Heart left ventricle (tissue), 16 donors: ENCODE measurements around the gene KCNQ1OT1. TPM values are rescaled to one million over a fixed set of nuclear protein-coding genes. Genes with fewer than 3 reads are reported as not detected.
A peak's percentile ranks its signal among the peaks of the same experiment; 100 is the strongest.

Source experiments
- ATAC-seq, 4 donors: fragments of 200-7000 bp; cut with Tn5 transposase; one replicate each; pipeline ENCODE4 v1.9.1; 2020 to 2022; ENCODE audit warnings: moderate library complexity in 4 of 4, mild to moderate bottlenecking in 3 of 4, moderate number of reproducible peaks in 1 of 4
- DNase-seq, 5 donors: peaks; one replicate each; pipeline ENCODE4 v3.0.0-alpha.2; 2020
- H3K27ac ChIP-seq, 12 donors: fragments of 200-600 bp; sonication (generic) in 4 of 12; one replicate each; pipeline versions ENCODE4 v1.5.0 to v1.8.0; 2016 to 2022; ENCODE audit warnings: mild to moderate bottlenecking in 2 of 12
- H3K27me3 ChIP-seq, 9 donors: fragments of 200-600 bp; sonication (generic) in 2 of 9; one replicate each; pipeline versions ENCODE4 v1.5.1 to v1.8.0; 2016 to 2022; ENCODE audit warnings: mild to moderate bottlenecking in 3 of 9
- H3K36me3 ChIP-seq, 9 donors: fragments of 200-600 bp; sonication (generic) in 2 of 9; one replicate each; pipeline versions ENCODE4 v1.5.0 to v1.8.0; 2018 to 2022; ENCODE audit warnings: mild to moderate bottlenecking in 2 of 9
- H3K4me1 ChIP-seq, 12 donors: fragments of 200-600 bp; sonication (generic) in 4 of 12; one replicate each; pipeline versions ENCODE4 v1.5.0 to v1.8.0; 2016 to 2022; ENCODE audit warnings: mild to moderate bottlenecking in 3 of 12
- H3K4me3 ChIP-seq, 12 donors: fragments of 200-600 bp; sonication (generic) in 4 of 12; one replicate each; pipeline versions ENCODE4 v1.5.0 to v1.8.0; 2017 to 2022; ENCODE audit warnings: mild to moderate bottlenecking in 9 of 12, moderate library complexity in 4 of 12
- H3K9me3 ChIP-seq, 12 donors: fragments of 200-600 bp; sonication (generic) in 4 of 12; one replicate each; pipeline versions ENCODE4 v1.5.0 to v1.8.0; 2016 to 2022; ENCODE audit warnings: mild to moderate bottlenecking in 1 of 12
- CTCF ChIP-seq, 12 donors: fragments of 200-600 bp; sonication (generic) in 4 of 12; IDR thresholded peaks; one replicate each; pipeline versions ENCODE4 v1.5.0 to v1.8.0; 2018 to 2022; ENCODE audit warnings: antibody characterized with exemption in 12 of 12, mild to moderate bottlenecking in 5 of 12
- POLR2A ChIP-seq, 2 donors: fragments of 450-650 bp; IDR thresholded peaks; one replicate each; pipeline ENCODE4 v1.6.1; 2017; ENCODE audit warnings: antibody characterized with exemption in 2 of 2, mild to moderate bottlenecking in 2 of 2, moderate library complexity in 2 of 2
- WGBS, 4 donors: extraction: QIAGEN DNeasy Blood & Tissue Kit in 2 of 4; methylation state at CpG; one replicate each; pipeline versions ENCODE4 v1.1.5 to v1.1.7; 2013 to 2018; 5-methylcytosine and 5-hydroxymethylcytosine counted together
- intact Hi-C, 10 donors: fragments of 100-400 bp; cut with DNase I; formaldehyde crosslinking; loops; one replicate each; pipeline versions ENCODE4 v1.11.1 to v1.14.2; 2022
- polyA plus RNA-seq, 2 donors: library from polyadenylated mRNA; stranded (reverse); fragments of 200-250 nt; gene quantifications; one replicate each; pipeline ENCODE4 v1.2.3, GENCODE V29; 2013
- total RNA-seq, 9 donors: library from RNA; depleted of rRNA in 2 of 9; stranded (reverse); fragments of >200 nt in 2 of 9; fragmentation: NEBNext Ultra II Directional in 3 of 9; extraction: Animal tissue kit (Norgen Biotek cat#: 25700) in 3 of 9; gene quantifications; one replicate each; pipeline versions ENCODE4 v1.1.0 to v1.2.4, GENCODE V29; 2016 to 2023
- donor health status: ischemic (EF 13 %, LVEDD 7.1; RV severe dilation, severe dysfunction).
- donor health status: healthy with polysubstance abuse.
- donor health status: DM: no; HTN: yes; CAD: no.
- donor health status: DM: no; HTN: no; CAD: no.
- donor health status: ischemic (EF 25% LVEDD 6.9; RV normal size, moderate dysfunction).
- donor health status: ischemic (EF 25% LVEDD 5.7; RV mildly dilated, moderate dysfunction).
- donor health status: healthy.
- donor health status: DM: yes; HTN: yes; CAD: no.
- donor health status: ischemic (EF 35%, LVEDD 5.7; RV mildly dilated, moderate dysfunction).
- donor health status: nonischemic (EF 11% LVEDD 7.7; RV severe dilation, severe dysfunction).
- donor health status: DM: yes; HTN: yes; CAD: no.
- donor health status: PGD.
- donor health status: ischemic (EF 29% LVEDD 5.4; RV normal size, mild dysfunction).
- donor health status: nonischemic (EF 23%, LVEDD 6.1; RV moderate dilation, normal function).

Gene KCNQ1OT1
- total and polyA plus RNA-seq, 11 donors, result 0.14 to 0.93 (median 0.40) TPM

GRCh38 chr11:2697866-2698265, 1.9 kb downstream of the KCNQ1OT1 start:
- Histone ChIP-seq H3K4me1 (peaks cover 0 to 40% (median 26%) of the 10 kb centered on the region in 12 donors), H3K27me3 (no peaks in the 10 kb centered on the region), H3K4me3 (peak overlapping the region in 11 of 12 donors; percentile 55 to 94 (median 74)), H3K27ac (no peak overlapping the region), H3K9me3 (no peaks in the 10 kb centered on the region), H3K36me3 (no peaks in the 10 kb centered on the region)
- DNase-seq (no peak), ATAC-seq (no peak)
- TF ChIP-seq CTCF (IDR thresholded peaks at IDR 0.05) (no peak), POLR2A (IDR thresholded peaks at IDR 0.05) (no peak)
- intact Hi-C loops, result loop anchor here in 8 of 10 donors (2.0 to 10.0 kb wide), 6 partner anchors 94 to 189 kb away; partner anchors contain the start of gene CDKN1C (in 6 of the 8)
- WGBS, 4 donors, result 39 to 74% (median 65%) methylated on average over 1 of the region's 1 CpG

- H3K4me3 ChIP-seq, result no peak overlapping the region
- no peaks in the 10 kb centered on the region for H3K9me3 ChIP-seq
- WGBS, 4 donors, result 78 to 90% (median 86%) methylated on average over 5 of the region's 5 CpGs
- no peak overlapping the region for H3K27ac ChIP-seq
- peaks cover 0 to 49% (median 31%) of the 10 kb centered on the region in 12 donors for H3K4me1 ChIP-seq
- ATAC-seq (no peak), DNase-seq (no peak)
- no peaks in the 10 kb centered on the region for H3K27me3 ChIP-seq
- H3K36me3 ChIP-seq, result no peaks in the 10 kb centered on the region
- intact Hi-C loops, result loop anchor here in 7 of 10 donors (5.0 to 10.0 kb wide), 5 partner anchors 96 to 191 kb away; partner anchors contain the start of gene CDKN1C (in 5 of the 7)
- TF ChIP-seq CTCF (IDR thresholded peaks at IDR 0.05) (no peak), POLR2A (IDR thresholded peaks at IDR 0.05) (no peak)
Observed at GRCh38 chr11:2696455-2696854, 3.3 kb downstream of the KCNQ1OT1 start.

GRCh38 chr11:2694995-2695939, 4.5 kb downstream of the KCNQ1OT1 start:
- no peak overlapping the region for H3K27ac ChIP-seq
- ATAC-seq (no peak), DNase-seq (peak in 1 of 5 donors; percentile 28)
- WGBS, 4 donors, result 82 to 88% (median 85%) methylated on average over 9 of the region's 9 CpGs
- no peaks in the 10 kb centered on the region for H3K9me3 ChIP-seq
- intact Hi-C loops, result loop anchor here in 8 of 10 donors (5.0 to 10.0 kb wide), 6 partner anchors 97 to 302 kb away; partner anchors contain the start of gene CDKN1C (in 6 of the 8)
- no peaks in the 10 kb centered on the region for H3K36me3 ChIP-seq
- H3K27me3 ChIP-seq, result no peaks in the 10 kb centered on the region
- no peak for TF ChIP-seq CTCF (IDR thresholded peaks at IDR 0.05)
- no peak for TF ChIP-seq POLR2A (IDR thresholded peaks at IDR 0.05)
- H3K4me3 ChIP-seq, result no peak overlapping the region
- H3K4me1 ChIP-seq, result peaks cover 0 to 60% (median 34%) of the 10 kb centered on the region in 12 donors

- 50 to 74% (median 60%) methylated on average over 7 of the region's 7 CpGs for WGBS, 4 donors
- Histone ChIP-seq H3K27me3 (no peaks in the 10 kb centered on the region), H3K27ac (no peak overlapping the region), H3K4me1 (peaks cover 0 to 66% (median 40%) of the 10 kb centered on the region in 12 donors), H3K36me3 (no peaks in the 10 kb centered on the region), H3K9me3 (no peaks in the 10 kb centered on the region), H3K4me3 (no peak overlapping the region)
- no peak for ATAC-seq
- no peak for DNase-seq
- TF ChIP-seq POLR2A (IDR thresholded peaks at IDR 0.05) (no peak), CTCF (IDR thresholded peaks at IDR 0.05) (no peak)
- intact Hi-C loops, result loop anchor here in 4 of 10 donors (5.0 to 10.0 kb wide), 4 partner anchors 150 to 303 kb away; partner anchors contain the start of gene CDKN1C (in 4 of the 4)
Observed at GRCh38 chr11:2694495-2694894, 5.3 kb downstream of the KCNQ1OT1 start.
